Tibial nerve (tissue), 3 donors: ENCODE data around the gene SRGAP2C.
"Not testable (repeated sequence)": the region's sequence is repeated elsewhere in the genome, so short reads cannot be mapped to it uniquely, and the experiment has no call there.

Experiments used
- POLR2A ChIP-seq, 2 donors: fragments of 450-650 bp; IDR thresholded peaks; one replicate each; pipeline ENCODE4 v1.6.1; 2017; ENCODE audit warnings: antibody characterized with exemption in 2 of 2, mild to moderate bottlenecking in 2 of 2, moderate library complexity in 2 of 2
- TF ChIP-seq, protein P1 (sequence below), 5 experiments: fragments of 200-600 bp in 3 of 5; fragments of 450-650 bp in 2 of 5; sonication (generic) in 3 of 5; IDR thresholded peaks; one replicate each; pipeline ENCODE4 v1.5.1; 2016 to 2019; ENCODE audit warnings: antibody characterized with exemption in 5 of 5, mild to moderate bottlenecking in 3 of 5, moderate library complexity in 2 of 5

- TF ChIP-seq, protein P1, sequence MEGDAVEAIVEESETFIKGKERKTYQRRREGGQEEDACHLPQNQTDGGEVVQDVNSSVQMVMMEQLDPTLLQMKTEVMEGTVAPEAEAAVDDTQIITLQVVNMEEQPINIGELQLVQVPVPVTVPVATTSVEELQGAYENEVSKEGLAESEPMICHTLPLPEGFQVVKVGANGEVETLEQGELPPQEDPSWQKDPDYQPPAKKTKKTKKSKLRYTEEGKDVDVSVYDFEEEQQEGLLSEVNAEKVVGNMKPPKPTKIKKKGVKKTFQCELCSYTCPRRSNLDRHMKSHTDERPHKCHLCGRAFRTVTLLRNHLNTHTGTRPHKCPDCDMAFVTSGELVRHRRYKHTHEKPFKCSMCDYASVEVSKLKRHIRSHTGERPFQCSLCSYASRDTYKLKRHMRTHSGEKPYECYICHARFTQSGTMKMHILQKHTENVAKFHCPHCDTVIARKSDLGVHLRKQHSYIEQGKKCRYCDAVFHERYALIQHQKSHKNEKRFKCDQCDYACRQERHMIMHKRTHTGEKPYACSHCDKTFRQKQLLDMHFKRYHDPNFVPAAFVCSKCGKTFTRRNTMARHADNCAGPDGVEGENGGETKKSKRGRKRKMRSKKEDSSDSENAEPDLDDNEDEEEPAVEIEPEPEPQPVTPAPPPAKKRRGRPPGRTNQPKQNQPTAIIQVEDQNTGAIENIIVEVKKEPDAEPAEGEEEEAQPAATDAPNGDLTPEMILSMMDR (IDR thresholded peaks at IDR 0.05): not testable (repeated sequence)
- TF ChIP-seq POLR2A (IDR thresholded peaks at IDR 0.05): not testable (repeated sequence)
Observed at GRCh38 chr1:121234090-121234759, 49.5 kb downstream of the SRGAP2C start.
